T1000 (cell line): ENCODE measurements around the gene COA8.
A peak's percentile ranks its signal among the peaks of the same experiment; 100 is the strongest.
"Not testable (repeated sequence)": the region's sequence is repeated elsewhere in the genome, so short reads cannot be mapped to it uniquely, and the experiment has no call there.

Experiments used
- DNase-seq: peaks from one replicate; lab custom pipeline; 2025; ENCODE audit warnings: mixed read lengths; lab: John Stamatoyannopoulos, UW

The COA8 gene

DNA sequence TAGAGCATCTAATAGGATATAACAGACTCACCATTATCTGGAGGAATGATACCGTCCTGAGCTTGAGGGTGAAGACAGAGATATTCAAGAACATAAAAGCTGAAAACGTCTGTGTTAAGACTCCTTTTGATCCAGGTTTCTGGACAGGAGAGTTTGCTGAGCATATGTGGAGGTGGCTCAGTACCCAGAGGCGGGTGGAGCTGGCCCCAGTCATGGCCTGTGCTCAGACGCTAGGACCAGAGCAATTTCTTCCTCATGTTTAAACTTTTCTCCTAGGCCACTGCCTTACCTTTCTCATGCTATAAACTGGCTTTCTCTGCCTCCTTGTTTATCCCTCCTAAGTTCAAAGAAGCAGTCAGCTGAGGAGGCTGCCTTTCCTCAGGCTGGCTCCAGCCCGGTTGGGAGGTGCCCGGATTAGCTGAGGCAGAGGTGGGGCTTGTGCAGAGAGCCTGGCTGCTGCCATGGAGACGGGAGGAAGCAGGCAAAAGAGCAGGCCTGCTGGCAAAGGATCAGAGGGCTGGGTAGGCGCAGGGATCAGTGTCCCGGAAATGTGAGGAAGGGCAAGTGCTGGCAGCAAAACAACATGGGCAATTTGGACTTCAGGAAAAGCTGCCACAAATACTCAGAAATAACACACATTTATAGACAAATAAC lies 13.7 kb downstream of the COA8 start:
- peak; percentile 76 for DNase-seq

DNA sequence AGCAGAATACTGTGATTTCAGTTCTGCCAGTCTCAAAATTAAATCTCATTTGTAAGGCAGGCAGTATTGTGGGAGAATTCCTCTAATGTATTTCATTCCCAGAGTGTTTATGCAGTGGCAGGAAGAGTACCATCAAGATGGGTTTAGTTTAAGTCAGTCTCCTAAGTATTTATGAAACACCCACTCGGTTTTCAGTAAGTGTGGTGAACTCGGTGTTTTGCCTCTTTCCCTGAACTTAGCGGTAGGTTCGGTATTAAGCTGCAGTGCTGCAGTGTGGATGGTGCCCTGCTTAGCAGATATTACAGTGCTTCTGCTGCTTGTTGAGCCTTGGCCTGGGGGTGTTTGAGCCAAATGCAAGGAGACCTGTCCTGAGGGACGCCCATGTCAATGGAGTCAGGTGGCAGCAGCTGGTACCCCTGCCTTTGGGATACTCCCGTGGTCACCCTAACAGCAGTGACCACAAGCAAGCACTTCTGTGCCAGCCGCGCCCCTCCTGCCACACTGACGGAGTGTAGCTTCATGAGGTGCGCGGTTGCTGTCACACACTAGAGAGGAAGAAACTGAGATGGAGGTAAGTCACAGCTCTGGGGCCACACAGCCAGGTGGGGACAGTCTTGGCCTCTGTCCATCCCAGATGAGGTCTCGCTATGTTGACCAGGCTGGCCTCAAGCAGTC lies 15.8 kb downstream of the COA8 start:
- no peak for DNase-seq

DNA sequence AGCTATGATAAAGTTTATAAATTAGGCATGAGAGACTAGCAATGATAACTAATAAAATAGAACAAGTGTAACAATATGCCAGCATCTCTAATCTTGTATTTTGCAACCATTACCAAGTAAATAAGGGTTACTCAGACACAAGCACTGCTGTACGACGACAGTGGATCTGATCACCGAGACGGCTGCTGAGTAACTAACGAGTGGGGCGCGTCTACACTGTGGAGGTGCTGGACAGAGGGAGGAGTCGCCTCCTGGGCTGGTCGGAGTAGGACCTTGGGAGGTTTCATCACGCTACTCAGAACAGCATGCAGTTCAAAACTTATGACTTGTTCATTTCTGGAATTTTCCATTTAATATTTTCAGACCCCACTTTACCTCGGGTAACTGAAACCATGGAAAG lies 18.4 kb downstream of the COA8 start:
- DNase-seq = no peak

DNA sequence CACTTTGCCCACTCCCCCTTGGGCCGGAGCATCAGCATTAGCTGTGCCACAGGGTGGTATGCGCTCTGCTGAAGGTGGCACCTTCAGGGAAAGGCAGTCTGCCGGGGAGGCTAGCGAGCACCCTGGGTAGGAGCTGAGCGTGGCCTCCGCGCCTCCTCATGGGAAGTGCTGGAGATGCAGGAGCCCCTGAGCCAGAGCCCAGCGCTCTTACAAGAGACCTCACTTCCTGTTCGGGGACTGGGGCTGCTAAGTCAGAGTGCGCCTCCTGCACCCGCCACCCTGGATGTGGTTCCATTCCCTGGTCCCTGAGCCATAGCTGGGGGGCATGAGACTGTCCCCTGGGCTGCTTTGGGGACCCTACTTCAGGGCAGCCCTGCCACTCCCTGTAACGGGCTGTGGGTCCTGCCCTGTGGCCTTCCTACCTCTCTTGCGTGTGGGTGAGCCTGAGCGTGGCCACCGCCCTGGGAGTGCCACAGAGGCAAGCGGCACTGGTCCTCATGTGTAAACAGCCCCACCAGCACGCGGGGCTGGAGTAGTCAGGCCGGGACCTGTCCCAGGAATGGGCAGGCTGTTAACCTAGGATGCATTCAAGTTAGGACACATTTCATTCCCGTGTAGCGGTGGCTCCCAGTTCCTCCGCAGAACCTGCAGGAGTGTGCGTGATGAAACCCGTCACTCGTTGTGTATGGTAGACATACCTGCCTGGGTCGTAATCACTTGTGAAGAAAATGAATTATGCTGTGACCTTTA lies 19.4 kb downstream of the COA8 start:
- DNase-seq = no peak

DNA sequence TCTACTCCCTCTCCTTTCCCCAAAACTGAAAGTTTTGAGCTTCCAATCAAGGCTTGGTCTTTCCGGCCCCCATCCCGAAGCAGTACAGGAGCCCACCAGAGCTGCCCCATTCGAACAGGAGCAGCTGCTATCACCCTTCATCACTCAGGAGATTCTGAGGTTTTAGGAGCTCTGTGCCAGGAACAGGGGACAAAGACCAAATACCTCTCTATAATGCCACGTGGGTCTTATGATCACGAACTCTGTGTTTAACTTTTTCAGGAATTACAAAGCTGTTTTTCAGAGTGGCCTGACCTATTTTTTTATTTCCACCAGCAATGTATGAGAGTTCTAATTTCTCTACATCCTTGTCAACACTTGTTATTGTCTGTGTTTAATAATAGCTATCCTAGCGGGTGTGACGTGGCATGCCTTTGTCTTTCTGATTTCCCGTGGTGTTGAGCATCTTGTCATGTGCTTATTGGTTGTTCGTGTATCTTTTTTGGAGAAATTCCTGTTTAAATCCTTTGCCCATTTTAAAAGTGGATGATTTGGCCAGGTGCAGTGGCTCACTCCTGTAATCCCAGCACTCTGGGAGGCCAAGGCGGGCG lies 21.7 kb downstream of the COA8 start:
- no peak for DNase-seq

DNA sequence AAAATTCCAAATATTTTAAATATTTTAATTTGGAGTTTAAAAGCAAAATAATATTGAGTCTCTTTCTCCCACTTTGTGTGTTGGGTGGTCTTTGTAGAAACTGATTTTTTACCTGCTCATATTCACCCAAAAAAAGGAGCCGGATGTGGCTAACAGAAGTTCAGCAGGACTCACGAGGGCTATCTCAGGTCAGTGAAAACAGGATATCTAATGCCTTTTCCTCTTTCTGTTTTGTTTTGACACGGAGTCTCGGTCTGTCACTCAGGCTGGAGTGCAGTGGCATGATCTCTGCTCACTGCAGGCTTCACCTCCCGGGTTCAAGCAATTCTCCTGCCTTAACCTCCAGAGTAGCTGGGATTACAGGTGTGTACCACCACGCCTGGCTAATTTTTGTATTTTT lies 30.8 kb downstream of the COA8 start:
- no peak for DNase-seq

DNA sequence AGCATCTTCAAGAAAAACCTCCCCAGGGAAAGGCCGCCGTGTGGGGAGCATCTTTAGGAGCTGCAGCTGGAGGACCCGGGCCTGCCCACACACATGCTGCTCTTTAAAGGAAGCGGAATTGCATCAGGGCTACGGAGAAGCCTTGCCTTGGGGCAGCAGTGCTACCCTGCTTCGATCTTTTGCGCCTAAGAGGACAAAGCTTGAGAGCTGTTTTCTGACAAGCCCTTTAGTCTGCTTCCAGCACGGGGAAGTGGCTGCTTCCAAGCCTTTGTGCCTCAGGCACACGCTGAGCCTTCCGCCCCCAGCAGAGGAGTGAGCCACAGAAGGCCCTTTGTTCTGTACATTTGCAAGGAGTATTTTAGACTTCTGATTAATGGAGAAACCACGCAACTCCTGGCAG lies 31.5 kb downstream of the COA8 start:
- peak; percentile 75 for DNase-seq

DNA sequence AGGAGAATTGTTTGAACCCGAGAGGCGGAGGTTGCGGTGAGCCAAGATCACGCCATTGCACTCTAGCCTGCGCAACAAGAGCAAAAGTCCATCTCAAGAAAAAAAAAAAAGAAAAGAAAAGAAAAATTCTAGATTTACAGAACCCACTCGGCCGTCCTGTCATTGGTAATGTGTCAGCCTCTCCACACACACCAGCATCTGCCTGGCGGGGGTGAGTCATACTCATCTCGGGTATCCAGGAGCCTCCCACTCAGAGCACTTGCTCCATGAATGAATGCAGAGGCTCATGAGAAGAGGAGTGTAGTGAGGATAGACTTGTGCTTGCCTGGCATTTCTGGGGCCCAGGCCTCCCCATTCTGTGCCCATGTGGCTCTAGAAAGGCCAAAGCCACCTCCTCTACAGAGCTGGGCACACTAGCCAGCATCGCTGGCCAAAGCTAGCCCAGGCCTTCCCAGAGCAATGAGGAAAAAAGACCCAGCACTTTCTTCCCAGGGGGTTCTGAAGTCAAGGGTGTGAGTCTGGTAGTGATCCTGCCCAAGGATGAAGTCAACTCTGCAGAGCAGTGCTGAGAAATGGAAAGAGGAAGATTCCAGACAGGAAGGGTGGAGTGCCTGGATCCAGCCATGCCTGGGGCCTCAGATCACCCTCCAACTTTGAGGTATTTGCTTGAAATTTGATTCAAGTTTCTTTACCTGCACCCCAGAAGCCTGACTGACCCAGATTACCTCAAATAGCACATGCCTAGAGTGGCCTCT lies 35.0 kb downstream of the COA8 start:
- DNase-seq = peak; percentile 42

DNA sequence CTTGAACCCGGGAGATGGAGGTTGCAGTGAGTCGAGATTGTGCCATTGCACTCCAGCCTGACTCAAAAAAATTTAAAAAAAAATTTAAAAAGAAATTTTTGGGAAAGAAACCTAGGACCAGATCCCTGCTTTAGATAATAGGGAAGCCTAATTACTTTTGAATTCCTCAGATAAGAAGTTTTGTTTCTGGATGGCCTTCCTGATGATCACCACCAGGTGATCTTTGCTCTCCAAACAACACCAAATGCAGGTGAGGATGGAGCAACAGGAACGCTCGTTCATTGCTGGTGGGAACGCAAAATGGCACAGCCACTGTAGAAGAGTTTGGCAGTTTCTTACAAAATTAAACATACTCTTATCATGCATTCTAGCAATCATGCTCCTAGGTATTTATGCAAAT lies 37.7 kb downstream of the COA8 start:
- no peak for DNase-seq

DNA sequence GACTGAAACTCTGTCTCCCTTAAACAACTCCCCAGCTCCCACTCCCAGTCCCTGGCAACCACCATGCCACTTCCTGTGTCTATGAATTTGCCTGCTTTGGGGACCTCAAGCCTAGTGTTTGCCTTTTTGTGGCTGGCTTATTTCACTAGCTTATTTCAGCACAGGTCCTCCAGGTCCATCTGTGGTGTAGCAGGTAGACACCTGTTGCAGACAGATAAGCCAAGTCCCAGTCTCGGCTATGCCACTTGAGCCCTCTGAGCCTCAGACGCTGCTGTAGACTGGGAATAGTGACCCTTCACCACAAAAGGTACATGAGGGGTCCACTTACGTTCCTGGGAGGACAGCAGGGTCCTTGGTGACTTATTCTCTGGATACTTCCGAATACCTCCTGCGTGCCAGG lies 41.9 kb downstream of the COA8 start:
- no peak for DNase-seq

DNA sequence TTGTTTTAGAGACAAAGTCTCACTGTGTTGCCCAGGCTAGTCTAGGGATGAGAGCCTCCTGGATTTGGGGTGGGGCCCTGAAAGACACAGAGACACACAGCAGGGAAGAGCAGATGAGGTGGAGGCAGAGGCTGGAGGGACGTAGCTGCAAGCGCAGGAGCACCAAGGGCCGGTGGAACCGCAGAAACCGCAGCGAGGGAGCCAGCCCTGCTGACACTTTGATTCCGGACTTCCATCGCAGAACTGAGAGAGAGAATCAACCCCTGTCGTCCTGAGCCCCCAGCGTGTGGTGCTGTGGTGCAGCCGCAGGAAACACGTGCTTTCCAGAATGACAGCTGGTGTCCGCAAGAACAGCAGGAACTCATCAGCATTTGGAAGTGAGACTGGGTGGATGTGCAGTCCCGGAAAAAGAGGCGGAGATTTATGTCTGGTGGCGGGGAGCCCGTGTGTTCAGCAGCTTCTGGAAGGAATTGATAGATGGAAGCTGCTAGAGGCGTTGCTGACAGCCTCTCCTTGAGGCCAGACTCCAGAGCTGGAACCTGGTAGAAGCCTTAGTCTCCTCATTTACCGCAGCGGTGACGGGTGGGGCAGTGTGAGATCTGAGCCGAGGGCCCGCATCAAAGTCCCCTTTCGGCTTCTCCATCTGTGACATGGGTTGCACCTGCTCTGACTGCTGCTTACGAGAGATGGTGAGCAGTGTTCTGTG lies 44.4 kb downstream of the COA8 start:
- DNase-seq = peak; percentile 14

DNA sequence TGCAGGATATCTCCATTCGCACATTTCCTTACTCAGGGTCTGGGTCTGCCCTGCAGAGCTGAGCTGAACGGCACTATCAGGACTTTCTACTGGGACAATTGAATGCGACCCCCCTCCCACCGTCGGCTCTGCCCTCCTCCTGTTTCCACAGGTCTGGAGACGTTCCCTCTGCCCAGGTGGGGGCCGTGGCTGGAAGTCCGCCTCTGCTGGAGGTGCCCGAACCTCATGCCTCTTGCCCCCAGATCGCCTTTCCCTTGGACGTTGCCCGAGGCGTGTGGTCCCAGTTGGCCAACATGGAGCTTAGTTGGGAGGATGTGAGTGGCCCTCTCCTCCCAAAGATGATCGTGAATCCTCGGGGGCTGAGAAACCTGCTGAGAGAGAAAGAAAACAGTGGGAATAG lies 45.1 kb downstream of the COA8 start:
- no peak for DNase-seq

DNA sequence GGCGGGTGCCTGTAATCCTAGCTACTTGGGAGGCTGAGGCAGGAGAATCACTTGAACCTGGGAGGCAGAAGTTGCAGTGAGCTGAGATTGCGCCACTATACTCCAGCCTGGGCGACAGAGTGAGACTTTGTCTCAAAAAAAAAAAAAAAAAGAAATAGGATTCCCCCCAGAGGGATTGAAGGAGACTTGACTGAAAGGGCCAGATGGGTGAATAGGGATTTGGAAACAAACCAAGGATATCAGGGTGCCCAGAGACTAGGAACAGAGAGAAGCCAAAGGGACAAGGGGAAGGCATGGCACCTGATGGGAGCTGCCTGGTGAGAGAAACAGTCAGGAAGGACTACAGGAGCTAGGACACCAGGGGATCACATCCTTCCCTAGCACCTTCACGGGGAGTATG lies 46.3 kb downstream of the COA8 start:
- not testable (repeated sequence) for DNase-seq

DNA sequence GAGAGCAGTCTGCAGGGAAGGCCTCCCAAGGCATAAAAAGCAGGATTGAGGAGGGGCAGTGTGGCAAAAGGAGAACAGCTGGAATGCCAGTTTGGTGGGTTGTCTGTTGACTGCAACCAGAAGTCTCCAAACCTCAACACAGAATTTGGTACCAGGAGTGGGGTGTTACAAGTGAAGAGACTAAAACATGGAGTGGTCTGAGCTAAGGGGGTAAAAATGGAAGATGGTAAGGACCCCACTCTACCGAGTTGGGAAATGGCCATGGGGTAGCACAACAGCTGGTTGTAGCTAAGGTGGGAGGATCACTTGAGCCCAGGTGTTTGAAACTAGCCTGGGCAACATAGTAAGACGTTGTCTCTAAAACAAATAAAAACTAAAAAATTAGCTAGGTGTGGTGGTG lies 48.5 kb downstream of the COA8 start:
- DNase-seq = no peak

DNA sequence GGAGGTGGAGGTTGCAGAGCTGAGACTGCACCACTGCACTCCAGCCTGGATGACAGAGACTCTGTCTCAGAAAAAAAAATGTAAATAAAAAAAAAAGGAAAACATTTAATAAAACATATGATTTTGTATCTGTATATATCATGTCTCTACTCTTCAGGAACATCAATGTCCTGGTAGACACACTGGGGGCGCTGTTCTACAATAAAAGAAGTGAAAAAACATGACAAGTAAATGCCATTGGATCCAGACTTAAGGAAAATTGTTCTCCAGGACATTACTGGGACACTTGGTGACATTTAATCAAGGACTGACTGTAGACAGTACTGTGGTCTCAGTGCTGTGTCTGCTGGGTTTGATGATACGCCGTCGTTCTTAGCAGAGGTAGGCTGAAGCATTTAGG lies 50.8 kb downstream of the COA8 start:
- no peak for DNase-seq

DNA sequence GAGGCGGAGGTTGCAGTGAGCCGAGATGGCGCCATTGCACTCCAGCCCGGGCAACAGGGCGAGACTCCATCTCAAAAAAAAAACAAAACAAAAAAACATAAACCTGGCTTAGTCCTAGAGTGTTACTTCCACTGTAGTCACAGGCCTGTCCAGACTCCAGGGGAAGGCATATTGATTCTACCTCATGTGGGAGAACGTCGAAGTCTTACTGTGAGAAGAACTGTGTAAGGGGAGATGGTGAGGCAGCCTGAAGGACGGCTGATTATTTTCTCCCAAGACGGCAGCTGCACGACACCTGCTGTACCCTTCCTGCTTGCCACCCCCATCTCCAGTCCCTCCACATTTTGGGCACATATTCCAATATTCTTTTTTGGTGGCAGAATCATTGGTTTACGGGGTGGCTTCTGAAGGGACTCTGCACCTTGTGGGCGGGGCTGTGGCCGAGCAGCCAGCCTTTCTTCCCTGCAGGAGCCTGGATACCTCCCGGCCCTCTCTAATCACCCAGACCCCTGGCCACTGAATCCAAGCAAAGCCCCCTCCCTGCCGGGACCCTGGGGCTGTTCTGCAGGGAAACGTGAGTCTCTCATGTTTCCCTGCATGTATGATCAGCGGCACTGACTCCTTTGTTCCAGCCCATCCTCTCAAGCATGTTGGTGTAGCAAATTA lies 54.0 kb downstream of the COA8 start:
- no peak for DNase-seq

DNA sequence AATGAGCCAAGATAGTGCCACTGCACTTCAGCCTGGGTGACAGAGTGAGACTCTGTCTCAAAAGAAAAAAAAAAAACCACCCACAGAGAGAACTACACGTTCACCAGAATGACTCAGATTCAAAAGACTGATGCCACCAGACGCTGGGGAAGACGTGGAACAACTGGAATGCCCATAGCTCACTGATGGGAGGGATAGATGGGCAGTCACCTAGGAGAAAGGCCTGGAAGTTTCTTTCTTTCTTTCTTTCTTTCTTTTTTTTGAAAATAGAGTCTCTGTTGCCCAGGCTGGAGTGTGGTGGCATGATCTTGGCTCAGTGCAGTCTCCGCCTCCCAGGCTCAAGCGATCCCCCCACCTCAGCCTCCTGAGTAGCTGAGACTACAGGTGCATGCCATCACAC lies 56.3 kb downstream of the COA8 start:
- DNase-seq = no peak

DNA sequence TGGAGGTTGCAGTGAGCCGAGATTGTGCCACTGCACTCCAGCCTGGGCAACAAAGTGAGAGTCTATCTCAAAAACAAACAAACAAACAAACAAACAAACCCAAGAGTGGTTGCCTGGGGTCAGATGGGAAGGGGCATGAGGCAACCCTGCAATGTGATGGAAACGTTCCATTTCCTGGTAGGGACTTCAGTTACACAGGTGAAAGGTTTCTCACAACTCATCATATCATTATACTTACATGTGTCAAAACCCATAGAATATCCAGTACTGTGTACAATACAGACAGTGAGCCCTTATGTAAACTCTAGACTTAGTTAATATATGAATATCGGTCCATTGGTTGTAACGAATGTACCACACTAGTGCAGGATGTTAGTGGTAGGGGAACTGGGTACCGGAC lies 59.1 kb downstream of the COA8 start:
- no peak for DNase-seq

DNA sequence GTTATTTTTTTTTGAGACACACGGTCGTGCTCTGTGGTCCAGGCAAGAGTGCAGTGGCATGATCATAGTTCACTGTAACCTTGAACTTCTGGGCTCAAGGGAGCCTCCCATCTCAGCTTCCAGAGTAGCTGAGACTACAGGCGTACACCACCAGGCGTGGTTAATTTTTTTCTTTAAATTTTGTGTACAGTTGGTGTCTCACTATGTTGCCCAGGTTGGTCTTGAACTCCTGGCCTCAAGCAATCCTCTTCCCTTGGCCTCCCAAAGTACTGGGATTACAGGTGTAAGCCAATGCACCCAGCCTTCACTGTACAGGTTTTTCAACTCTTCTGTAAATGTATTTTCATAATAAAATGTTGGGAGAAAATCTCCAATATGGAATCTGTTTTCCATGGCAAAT lies 60.5 kb downstream of the COA8 start:
- no peak for DNase-seq

DNA sequence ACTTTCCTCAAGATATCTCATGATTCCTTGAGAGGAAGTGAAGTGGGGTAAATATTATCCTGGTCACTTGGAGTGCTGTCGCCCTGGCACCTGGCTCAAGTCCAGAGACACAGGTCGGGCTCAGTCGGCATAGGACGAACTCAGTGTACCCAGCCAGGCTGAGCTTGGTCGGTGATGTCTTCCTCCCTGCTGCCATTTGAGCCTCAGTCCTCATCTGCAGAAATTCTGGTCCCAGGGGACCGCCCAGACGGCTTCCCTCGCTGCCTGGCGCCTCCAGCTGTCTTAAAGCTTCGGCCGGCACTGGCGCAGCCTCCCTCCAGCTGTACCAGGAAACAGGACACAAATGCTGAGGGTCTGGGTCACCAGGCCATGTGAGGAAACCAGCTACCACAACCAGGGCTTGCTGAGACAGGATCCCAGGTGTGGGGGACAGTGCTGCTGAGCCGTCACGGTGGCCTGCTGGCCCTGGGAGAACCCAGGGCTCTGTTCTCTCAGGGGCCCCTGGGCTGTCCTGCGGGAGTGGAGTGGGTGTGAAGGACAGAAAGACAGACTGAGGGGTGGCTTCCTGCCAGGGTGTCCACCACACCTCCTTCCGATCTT lies 61.2 kb downstream of the COA8 start:
- DNase-seq = no peak

DNA sequence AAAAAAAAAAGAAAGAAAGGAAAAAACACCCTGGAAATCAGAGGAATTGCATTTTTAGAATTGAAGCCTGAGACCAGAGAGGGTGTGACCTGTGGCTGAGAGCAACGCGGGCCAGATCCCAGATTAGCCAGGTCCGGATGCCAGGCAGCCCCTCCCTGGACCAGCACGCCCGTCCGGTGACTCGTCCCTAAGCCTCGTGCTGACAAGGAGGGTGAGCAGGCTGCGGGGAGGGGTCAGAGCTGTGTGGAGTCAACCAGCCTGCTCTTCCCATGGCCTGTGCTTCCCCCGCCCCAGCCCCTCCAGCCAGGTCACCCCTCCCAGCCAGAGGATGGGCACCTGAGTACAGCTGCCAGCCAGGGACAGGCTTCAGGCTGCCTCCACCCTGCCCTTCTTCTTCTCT lies 62.1 kb downstream of the COA8 start:
- DNase-seq = peak; percentile 25
